H9 (cell line): ENCODE data around the gene TMEM147. TPM values are rescaled to one million over a fixed set of nuclear protein-coding genes. Genes with fewer than 3 reads are reported as not detected.

ENCODE experiments used
- DNase-seq: peaks from one replicate; pipeline ENCODE4 v3.0.0-alpha.2; 2017
- H2AFZ ChIP-seq: one replicate; pipeline ENCODE4 v1.6.1; 2013; ENCODE audit warnings: mild to moderate bottlenecking, low read length, control low read depth, moderate library complexity
- H2AK5ac ChIP-seq: 2 replicates; pipeline ENCODE4 v1.6.1; 2013; ENCODE audit warnings: low read length, control low read depth, mixed read lengths; ENCODE audit not compliant: insufficient read length
- H2BK120ac ChIP-seq: one replicate; pipeline ENCODE4 v1.6.1; 2013; ENCODE audit warnings: low read depth, mild to moderate bottlenecking, low read length, control low read depth, inconsistent platforms; ENCODE audit not compliant: poor library complexity, severe bottlenecking
- H2BK12ac ChIP-seq: 2 replicates; pipeline ENCODE4 v1.6.1; 2013; ENCODE audit warnings: low read length, control low read depth, mixed read lengths, low read depth; ENCODE audit not compliant: insufficient read length
- H2BK15ac ChIP-seq: 2 replicates; pipeline ENCODE4 v1.6.1; 2013; ENCODE audit warnings: low read depth, low read length, control low read depth
- H2BK20ac ChIP-seq: one replicate; pipeline ENCODE4 v1.6.1; 2013; ENCODE audit warnings: low read depth, mild to moderate bottlenecking, low read length, control low read depth, inconsistent platforms; ENCODE audit not compliant: poor library complexity, severe bottlenecking
- H2BK5ac ChIP-seq: 2 replicates; pipeline ENCODE4 v1.6.1; 2013; ENCODE audit warnings: low read length, control low read depth, mixed read lengths; ENCODE audit not compliant: insufficient read length
- H3K14ac ChIP-seq: 2 replicates; pipeline ENCODE4 v1.6.1; 2013; ENCODE audit warnings: low read length, control low read depth; ENCODE audit not compliant: insufficient read depth
- H3K18ac ChIP-seq: 2 replicates; pipeline ENCODE4 v1.6.1; 2013; ENCODE audit warnings: low read depth, mild to moderate bottlenecking, mixed read lengths, low read length, control low read depth; ENCODE audit not compliant: insufficient read length
- H3K23ac ChIP-seq: 2 replicates; pipeline ENCODE4 v1.6.1; 2013; ENCODE audit warnings: low read length, control low read depth, mixed read lengths, low read depth; ENCODE audit not compliant: insufficient read length
- H3K23me2 ChIP-seq: 2 replicates; pipeline ENCODE4 v1.6.1; 2013; ENCODE audit warnings: low read depth, mild to moderate bottlenecking, mixed read lengths, low read length, control low read depth; ENCODE audit not compliant: insufficient read length, poor library complexity, severe bottlenecking
- H3K27ac ChIP-seq: 2 replicates; pipeline ENCODE4 v1.5.1; 2013; ENCODE audit warnings: low read length, control low read depth, mixed read lengths, low read depth; ENCODE audit not compliant: insufficient read length
- H3K27me3 ChIP-seq: 2 replicates; pipeline ENCODE4 v1.6.1; 2013; ENCODE audit warnings: low read length, control low read depth, inconsistent platforms; ENCODE audit not compliant: insufficient read depth
- H3K4ac ChIP-seq: 2 replicates; pipeline ENCODE4 v1.6.1; 2013; ENCODE audit warnings: low read depth, mild to moderate bottlenecking, control low read depth, inconsistent platforms, low read length, moderate library complexity
- H3K4me1 ChIP-seq: 2 replicates; pipeline ENCODE4 v1.6.1; 2013; ENCODE audit warnings: low read length, control low read depth, inconsistent platforms; ENCODE audit not compliant: insufficient read depth
- H3K4me2 ChIP-seq: 2 replicates; pipeline ENCODE4 v1.6.1; 2013; ENCODE audit warnings: low read length, control low read depth, mixed read lengths; ENCODE audit not compliant: insufficient read length, insufficient read depth
- H3K56ac ChIP-seq: 2 replicates; pipeline ENCODE4 v1.6.1; 2013; ENCODE audit warnings: low read depth, mild to moderate bottlenecking, mixed read lengths, low read length, control low read depth; ENCODE audit not compliant: insufficient read length
- H3K79me1 ChIP-seq: 2 replicates; pipeline ENCODE4 v1.6.1; 2013; ENCODE audit warnings: low read depth, mild to moderate bottlenecking, moderate library complexity, low read length, control low read depth, inconsistent platforms; ENCODE audit not compliant: insufficient read depth, poor library complexity, severe bottlenecking
- H3K79me2 ChIP-seq: 2 replicates; pipeline ENCODE4 v1.6.1; 2013; ENCODE audit warnings: low read length, control low read depth, inconsistent platforms; ENCODE audit not compliant: insufficient read depth
- H3K9ac ChIP-seq: 2 replicates; pipeline ENCODE4 v1.6.1; 2013; ENCODE audit warnings: low read length, control low read depth, mixed read lengths; ENCODE audit not compliant: insufficient read length; ENCODE audit errors: extremely low read depth
- H3K9me3 ChIP-seq: one replicate; pipeline ENCODE4 v1.6.1; 2013; ENCODE audit warnings: low read depth, low read length, inconsistent platforms; ENCODE audit not compliant: control insufficient read depth
- H3T11ph ChIP-seq: one replicate; pipeline ENCODE4 v1.6.1; 2013; ENCODE audit warnings: mild to moderate bottlenecking, low read length, control low read depth, inconsistent platforms
- H4K20me1 ChIP-seq: one replicate; pipeline ENCODE4 v1.6.1; 2013; ENCODE audit not compliant: control insufficient read depth, insufficient read length, insufficient read depth
- H4K5ac ChIP-seq: 2 replicates; pipeline ENCODE4 v1.6.1; 2013; ENCODE audit warnings: low read depth, mild to moderate bottlenecking, mixed read lengths, low read length, control low read depth; ENCODE audit not compliant: insufficient read length
- H4K8ac ChIP-seq: replicated peaks from 2 replicates; pipeline ENCODE4 v1.6.1; 2013; ENCODE audit warnings: low read length, control low read depth, mixed read lengths, low read depth; ENCODE audit not compliant: insufficient read length
- H4K91ac ChIP-seq: 2 replicates; pipeline ENCODE4 v1.6.1; 2013; ENCODE audit warnings: low read depth, mild to moderate bottlenecking, moderate library complexity, mixed read lengths, low read length, control low read depth; ENCODE audit not compliant: insufficient read length
- H3K27ac Mint-ChIP-seq, 3 experiments: 2 replicates in 2 of 3; 3 replicates in 1 of 3; pipeline ENCODE4 v1.8.0; 2020 to 2021; ENCODE audit warnings: mixed read lengths in 3 of 3, mild to moderate bottlenecking in 1 of 3, moderate library complexity in 1 of 3
- H3K27me3 Mint-ChIP-seq: 2 replicates; pipeline ENCODE4 v1.8.0; 2021; ENCODE audit warnings: low read depth, mild to moderate bottlenecking, moderate library complexity, mixed read lengths
- H3K36me3 Mint-ChIP-seq, 3 experiments: 2 replicates in 2 of 3; 3 replicates in 1 of 3; pipeline ENCODE4 v1.8.0; 2020 to 2021; ENCODE audit warnings: low read depth in 3 of 3, mixed read lengths in 3 of 3; ENCODE audit not compliant: insufficient read depth in 1 of 3
- H3K4me1 Mint-ChIP-seq, 2 experiments: 2 replicates each; pipeline ENCODE4 v1.8.0; 2020; ENCODE audit warnings: mixed read lengths in 2 of 2
- H3K4me3 Mint-ChIP-seq, 2 experiments: 2 replicates in 1 of 2; 3 replicates in 1 of 2; pipeline ENCODE4 v1.8.0; 2020 to 2021; ENCODE audit warnings: mild to moderate bottlenecking in 2 of 2, mixed read lengths in 2 of 2, moderate library complexity in 1 of 2
- H3K9me3 Mint-ChIP-seq, 2 experiments: 2 replicates in 1 of 2; 3 replicates in 1 of 2; pipeline ENCODE4 v1.8.0; 2020; ENCODE audit warnings: mild to moderate bottlenecking in 2 of 2, mixed read lengths in 2 of 2, moderate library complexity in 1 of 2
- CTCF ChIP-seq: fragments of 200-600 bp; sonication (generic); conservative IDR thresholded peaks from 3 replicates; pipeline ENCODE4 v1.8.0; 2021; ENCODE audit warnings: antibody characterized with exemption, mild to moderate bottlenecking
- WGBS: extraction: QIAGEN DNeasy Blood & Tissue Kit; methylation state at CpG from one replicate; pipeline ENCODE4 v1.1.7; 2013; ENCODE audit warnings: missing lambda C conversion rate, low lambda C conversion rate, mixed read lengths; ENCODE audit not compliant: insufficient read length; ENCODE audit errors: extremely low coverage; 5-methylcytosine and 5-hydroxymethylcytosine counted together
- total RNA-seq: library from RNA; stranded (reverse); gene quantifications from 2 replicates; pipeline ENCODE4 v1.2.1, GENCODE V29; 2021

Gene TMEM147
- total RNA-seq, 1 experiment from 2014 or later = 125 TPM

- Histone ChIP-seq H3K23ac (no peak overlapping the region), H3K56ac (no peak overlapping the region), H2AFZ (no peak overlapping the region), H4K20me1 (no peaks in the 10 kb centered on the region), H3K4ac (no peak overlapping the region), H3K9me3 (no peaks in the 10 kb centered on the region), H3T11ph (no peak overlapping the region), H3K27me3 (no peaks in the 10 kb centered on the region), H3K9ac (no peak overlapping the region), H3K18ac (no peak overlapping the region), H2BK20ac (no peak overlapping the region), H3K4me1 (peaks cover 8% of the 10 kb centered on the region; the same call in 1 of the 2 replicates), H2BK12ac (no peak overlapping the region), H4K91ac (no peak overlapping the region), H3K4me2 (no peak overlapping the region), H3K23me2 (peaks cover 6% of the 10 kb centered on the region), H3K79me2 (peaks cover 5% of the 10 kb centered on the region; the same call in 1 of the 2 replicates), H3K14ac (no peak overlapping the region), H4K8ac (no peak overlapping the region), H2BK120ac (no peak overlapping the region), H2AK5ac (no peak overlapping the region), H2BK5ac (no peak overlapping the region), H3K27ac (no peak overlapping the region), H2BK15ac (no peak overlapping the region), H4K5ac (no peak overlapping the region), H3K79me1 (no peaks in the 10 kb centered on the region)
- Mint-ChIP-seq H3K4me1 (peaks cover 35 to 39% of the 10 kb centered on the region in 2 experiments), H3K27me3 (no peaks in the 10 kb centered on the region; the same call in 1 of the 2 replicates), H3K9me3 (no peaks in the 10 kb centered on the region), H3K36me3 (peaks cover 16 to 38% (median 37%) of the 10 kb centered on the region in 3 experiments; a peak in 6 of 7 replicates), H3K4me3 (no peak overlapping the region; a peak in 1 of 5 replicates), H3K27ac (no peak overlapping the region)
- WGBS = no CpG with 5 or more reads among the region's 12 CpGs
- no peak for DNase-seq
- TF ChIP-seq CTCF = no peak
Observed at GRCh38 chr19:35539850-35540249, 5.6 kb upstream of the TMEM147 start.
